DND-41 (cell line): ENCODE measurements around the gene NLRP12.
"Not testable (repeated sequence)": the region's sequence is repeated elsewhere in the genome, so short reads cannot be mapped to it uniquely, and the experiment has no call there.

Experiments
- ATAC-seq: fragments of 200-7000 bp; cut with Tn5 transposase; 3 replicates; pipeline ENCODE4 v1.9.1; 2021; ENCODE audit warnings: low read depth; ENCODE audit not compliant: insufficient read depth
- DNase-seq: peaks from one replicate; pipeline ENCODE4 v3.0.0-alpha.2; 2020
- H2AFZ ChIP-seq: 2 replicates; pipeline ENCODE4 v1.6.0; 2012; ENCODE audit warnings: low read depth, low read length
- H3K27ac ChIP-seq: 2 replicates; pipeline ENCODE4 v1.5.1; 2012; ENCODE audit warnings: low read length, inconsistent platforms
- H3K27me3 ChIP-seq: fragments of 200-600 bp; sonication (generic); 2 replicates; pipeline ENCODE4 v1.6.0; 2012; ENCODE audit warnings: low read length, mild to moderate bottlenecking, inconsistent platforms; ENCODE audit not compliant: insufficient read depth, poor library complexity
- H3K36me3 ChIP-seq: 2 replicates; pipeline ENCODE4 v1.5.1; 2012; ENCODE audit warnings: low read length, inconsistent platforms; ENCODE audit not compliant: insufficient read depth
- H3K4me1 ChIP-seq: 2 replicates; pipeline ENCODE4 v1.5.1; 2012; ENCODE audit warnings: mild to moderate bottlenecking, low read length; ENCODE audit not compliant: insufficient read depth
- H3K4me2 ChIP-seq: 2 replicates; pipeline ENCODE4 v1.6.0; 2012; ENCODE audit warnings: mild to moderate bottlenecking, moderate library complexity, low read length, inconsistent platforms; ENCODE audit not compliant: insufficient read depth
- H3K4me3 ChIP-seq, 2 experiments: fragments of 200-600 bp in 1 of 2; shearing (Covaris generic) in 1 of 2; 2 replicates each; pipeline ENCODE4 v1.5.1; 2012 to 2016; ENCODE audit warnings: inconsistent platforms in 2 of 2, low read length in 2 of 2, mild to moderate bottlenecking in 2 of 2, low read depth in 1 of 2, moderate library complexity in 1 of 2
- H3K79me2 ChIP-seq: 2 replicates; pipeline ENCODE4 v1.6.0; 2012; ENCODE audit warnings: low read length, inconsistent platforms; ENCODE audit not compliant: insufficient read depth
- H3K9ac ChIP-seq: 2 replicates; pipeline ENCODE4 v1.6.0; 2012; ENCODE audit warnings: low read depth, mild to moderate bottlenecking, inconsistent platforms, low read length, moderate library complexity
- H3K9me3 ChIP-seq: 2 replicates; pipeline ENCODE4 v1.5.1; 2012; ENCODE audit warnings: low read length, moderate library complexity, mild to moderate bottlenecking, inconsistent platforms; ENCODE audit not compliant: insufficient read depth, severe bottlenecking
- H4K20me1 ChIP-seq: 2 replicates; pipeline ENCODE4 v1.6.0; 2012; ENCODE audit warnings: low read length; ENCODE audit not compliant: insufficient read depth
- CTCF ChIP-seq: IDR thresholded peaks from 2 replicates; pipeline ENCODE4 v1.5.1; 2012; ENCODE audit warnings: borderline replicate concordance, low read length, moderate library complexity, mild to moderate bottlenecking; ENCODE audit not compliant: poor library complexity, severe bottlenecking; ENCODE audit errors: extremely low read depth
- EZH2 ChIP-seq: IDR thresholded peaks from 3 replicates; pipeline ENCODE4 v1.6.1; 2012; ENCODE audit warnings: borderline replicate concordance, low read depth, mild to moderate bottlenecking, moderate library complexity, low read length, inconsistent platforms; ENCODE audit not compliant: severe bottlenecking

NLRP12 gene

GRCh38 chr19:53832861-53833260 lies 8.7 kb upstream of the NLRP12 start:
- not testable (repeated sequence) for ATAC-seq, H3K9ac ChIP-seq, DNase-seq, H3K27me3 ChIP-seq, H3K9me3 ChIP-seq, H3K36me3 ChIP-seq, H2AFZ ChIP-seq, H3K27ac ChIP-seq, H4K20me1 ChIP-seq, H3K4me1 ChIP-seq, H3K79me2 ChIP-seq, H3K4me3 ChIP-seq, H3K4me2 ChIP-seq

GRCh38 chr19:53828531-53828930 lies 4.4 kb upstream of the NLRP12 start:
- ATAC-seq, result no peak
- Histone ChIP-seq H3K4me1 (no peaks in the 10 kb centered on the region), H3K27me3 (no peaks in the 10 kb centered on the region), H3K4me3 (no peak overlapping the region), H3K27ac (no peak overlapping the region), H3K9me3 (no peaks in the 10 kb centered on the region), H3K4me2 (no peak overlapping the region), H2AFZ (no peak overlapping the region), H3K9ac (no peak overlapping the region), H3K36me3 (no peaks in the 10 kb centered on the region), H4K20me1 (no peaks in the 10 kb centered on the region), H3K79me2 (no peaks in the 10 kb centered on the region)
- TF ChIP-seq EZH2 (no peak), CTCF (no peak)
- DNase-seq, result no peak

DNA sequence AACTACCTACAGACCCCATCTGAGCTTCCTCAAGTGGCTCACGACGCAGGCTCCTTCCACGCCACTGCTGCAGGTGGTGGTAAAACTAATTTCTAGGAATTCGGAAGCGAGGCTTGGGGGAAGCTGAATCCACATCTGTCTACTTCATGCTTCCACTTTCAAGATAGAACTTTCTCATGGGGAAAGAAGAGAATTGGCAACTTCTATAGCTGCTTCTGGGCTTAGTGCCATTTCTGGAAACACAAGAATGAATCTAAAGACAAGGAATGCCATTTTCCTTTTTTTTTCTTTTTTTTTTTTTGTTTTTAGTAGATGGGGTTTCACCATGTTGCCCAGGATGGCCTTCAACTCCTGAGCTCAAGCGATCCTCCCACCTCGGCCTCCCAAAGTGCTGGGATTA lies 2.8 kb upstream of the NLRP12 start:
- H3K9ac ChIP-seq, result no peak overlapping the region
- no peaks in the 10 kb centered on the region for H3K79me2 ChIP-seq
- no peaks in the 10 kb centered on the region for H3K9me3 ChIP-seq
- no peak overlapping the region for H2AFZ ChIP-seq
- TF ChIP-seq EZH2 (no peak), CTCF (no peak)
- no peak for ATAC-seq
- H3K36me3 ChIP-seq, result no peaks in the 10 kb centered on the region
- no peaks in the 10 kb centered on the region for H3K4me1 ChIP-seq
- DNase-seq, result no peak
- H3K4me2 ChIP-seq, result no peak overlapping the region
- no peak overlapping the region for H3K4me3 ChIP-seq
- H4K20me1 ChIP-seq, result no peaks in the 10 kb centered on the region
- no peak overlapping the region for H3K27ac ChIP-seq
- no peaks in the 10 kb centered on the region for H3K27me3 ChIP-seq

DNA sequence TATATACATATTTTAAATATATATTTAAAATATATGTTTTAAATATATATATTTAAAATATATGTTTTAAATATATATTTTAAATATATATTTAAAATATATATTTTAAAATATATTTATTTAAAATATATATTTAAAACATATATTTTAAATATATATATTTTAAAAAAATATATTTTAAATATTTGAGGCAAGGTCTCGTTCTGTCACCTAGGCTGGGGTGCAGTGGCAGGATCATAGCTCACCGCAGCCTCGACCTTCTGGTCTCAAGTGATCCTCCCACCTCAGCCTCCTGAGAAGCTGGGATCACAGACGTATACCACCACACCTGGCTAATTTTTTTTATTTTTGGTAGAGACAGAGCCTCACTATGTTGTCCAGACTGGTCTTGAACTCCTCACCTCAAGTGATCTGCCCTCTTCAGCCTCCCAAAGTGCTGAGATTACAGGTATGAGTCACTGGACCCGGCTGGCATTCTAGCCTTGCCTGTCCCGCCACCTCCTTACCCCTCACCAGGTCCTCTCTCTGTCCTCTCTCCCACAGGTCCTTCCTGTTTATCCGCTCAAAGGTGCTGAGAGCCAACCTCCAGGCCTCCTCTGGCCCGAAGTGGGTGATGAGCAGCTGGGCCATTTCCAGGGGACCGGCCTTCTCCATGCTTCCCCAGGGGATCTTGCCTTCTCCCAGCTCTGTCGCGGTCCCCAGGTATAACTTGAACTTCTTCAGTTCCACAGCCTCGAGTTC lies 564 bp downstream of the NLRP12 start:
- H4K20me1 ChIP-seq, result peaks cover 3% of the 10 kb centered on the region; the same call in 1 of the 2 replicates
- H3K27me3 ChIP-seq, result no peaks in the 10 kb centered on the region
- no peaks in the 10 kb centered on the region for H3K4me1 ChIP-seq
- no peaks in the 10 kb centered on the region for H3K9me3 ChIP-seq
- no peak overlapping the region for H3K9ac ChIP-seq
- no peaks in the 10 kb centered on the region for H3K79me2 ChIP-seq
- H3K4me3 ChIP-seq, result no peak overlapping the region
- DNase-seq, result no peak
- no peak overlapping the region for H3K27ac ChIP-seq
- no peak for TF ChIP-seq EZH2
- TF ChIP-seq CTCF, result no peak
- no peak for ATAC-seq
- no peak overlapping the region for H3K4me2 ChIP-seq
- H2AFZ ChIP-seq, result no peak overlapping the region
- H3K36me3 ChIP-seq, result no peaks in the 10 kb centered on the region
